Stimulated activated effector memory CD8-positive, alpha-beta T cell treated with anti-CD3 and anti-CD28 coated beads, Interleukin-12 subunit alpha, Interleukin-12 subunit beta, amount 100 ng/mL, for 72 hours (primary cell): Measurements from ENCODE around the gene NIP7.
A peak's percentile ranks its signal among the peaks of the same experiment; 100 is the strongest.

Experiments used
- ATAC-seq: fragments of 150-1000 bp; cut with Tn5 transposase; 2 replicates; pipeline ENCODE4 v1.10.0; 2021
- DNase-seq, 2 donors: peaks; one replicate each; pipeline ENCODE4 v3.0.0; 2021 to 2022; ENCODE audit warnings: low spot score in 2 of 2
- H3K27ac Mint-ChIP-seq: one replicate; pipeline ENCODE4 v1.8.0; 2022; ENCODE audit warnings: mild to moderate bottlenecking, mixed read lengths
- H3K36me3 Mint-ChIP-seq: one replicate; pipeline ENCODE4 v1.8.0; 2022; ENCODE audit warnings: mild to moderate bottlenecking, mixed read lengths
- H3K4me1 Mint-ChIP-seq: one replicate; pipeline ENCODE4 v1.8.0; 2022; ENCODE audit warnings: mixed read lengths
- H3K4me3 Mint-ChIP-seq: one replicate; pipeline ENCODE4 v1.8.0; 2022; ENCODE audit warnings: mild to moderate bottlenecking, mixed read lengths
- H3K9me3 Mint-ChIP-seq: one replicate; pipeline ENCODE4 v1.8.0; 2022; ENCODE audit warnings: mixed read lengths

The NIP7 gene

GRCh38 chr16:69381231-69381630 is 41.7 kb downstream of the NIP7 start:
- Mint-ChIP-seq H3K27ac (peak overlapping the region; percentile 73), H3K4me3 (no peak overlapping the region), H3K9me3 (no peaks in the 10 kb centered on the region), H3K36me3 (peaks cover 99% of the 10 kb centered on the region), H3K4me1 (peaks cover 35% of the 10 kb centered on the region)
- DNase-seq: no peak
- no peak for ATAC-seq

DNA sequence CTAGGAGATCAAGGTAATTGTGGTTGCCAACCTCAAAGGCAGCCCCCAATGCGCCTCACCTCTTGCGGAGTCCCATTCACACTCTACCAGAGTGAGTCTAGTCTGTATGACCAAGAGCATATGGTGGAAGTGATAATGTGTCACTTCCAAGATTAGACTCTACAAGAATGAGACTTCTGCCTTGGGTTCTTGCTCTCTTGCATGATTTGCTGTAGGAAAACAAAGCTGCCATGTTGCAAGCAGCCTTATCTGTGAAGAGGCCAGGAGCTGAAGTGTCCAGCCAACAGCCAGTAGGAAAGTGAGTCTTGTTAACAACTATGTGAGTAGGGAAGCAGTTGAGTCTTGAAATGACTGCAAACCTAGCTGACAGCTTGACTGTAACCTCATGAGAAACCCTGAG is 42.8 kb downstream of the NIP7 start:
- Mint-ChIP-seq H3K4me1 (peaks cover 35% of the 10 kb centered on the region), H3K9me3 (no peaks in the 10 kb centered on the region), H3K36me3 (peaks cover 88% of the 10 kb centered on the region), H3K4me3 (no peak overlapping the region), H3K27ac (peak overlapping the region; percentile 37)
- ATAC-seq: no peak
- no peak for DNase-seq

DNA sequence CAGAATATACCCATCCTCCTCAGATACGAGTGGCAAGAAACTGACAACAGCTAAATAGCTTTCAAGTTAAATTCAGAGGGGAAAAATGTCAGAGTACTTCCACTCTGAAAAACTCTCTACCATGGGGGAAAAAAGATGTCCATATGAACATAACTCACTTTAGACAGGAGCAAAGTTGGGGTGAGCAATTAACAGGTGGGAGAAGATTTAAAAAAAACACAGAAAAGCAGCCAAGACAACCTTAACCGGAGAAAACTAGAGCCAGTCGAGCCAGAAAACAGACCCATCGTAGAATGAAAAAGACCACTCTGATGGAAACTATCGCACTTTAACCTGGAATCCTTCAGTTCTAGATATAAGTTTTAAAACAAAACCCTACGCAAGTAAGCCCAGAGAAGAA is 45.4 kb downstream of the NIP7 start:
- ATAC-seq (no peak), DNase-seq (no peak)
- peak overlapping the region; percentile 95 for H3K27ac Mint-ChIP-seq
- H3K4me3 Mint-ChIP-seq: peak overlapping the region; percentile 88
- H3K4me1 Mint-ChIP-seq: peaks cover 26% of the 10 kb centered on the region
- H3K36me3 Mint-ChIP-seq: peaks cover 63% of the 10 kb centered on the region
- H3K9me3 Mint-ChIP-seq: no peaks in the 10 kb centered on the region

GRCh38 chr16:69386596-69386995 is 47.0 kb downstream of the NIP7 start:
- ATAC-seq: no peak
- H3K4me1 Mint-ChIP-seq: peaks cover 26% of the 10 kb centered on the region
- peaks cover 52% of the 10 kb centered on the region for H3K36me3 Mint-ChIP-seq
- H3K4me3 Mint-ChIP-seq: peak overlapping the region; percentile 88
- H3K27ac Mint-ChIP-seq: no peak overlapping the region
- DNase-seq: no peak
- no peaks in the 10 kb centered on the region for H3K9me3 Mint-ChIP-seq
